Gastrocnemius medialis (tissue), 4 donors: ENCODE measurements around the gene PRPF4.

Experiments
- POLR2A ChIP-seq, 2 donors: fragments of 450-650 bp; IDR thresholded peaks; one replicate each; pipeline ENCODE4 v1.6.1; 2017; ENCODE audit warnings: antibody characterized with exemption in 2 of 2, mild to moderate bottlenecking in 2 of 2, moderate library complexity in 2 of 2
- TF ChIP-seq, protein P1 (sequence below), 5 experiments: fragments of 450-650 bp in 3 of 5; fragments of 200-600 bp in 2 of 5; sonication (generic) in 2 of 5; IDR thresholded peaks in 4 of 5; conservative IDR thresholded peaks in 1 of 5; 1 replicate in 4 of 5; 2 replicates in 1 of 5; pipeline ENCODE4 v1.5.1; 2016 to 2019; ENCODE audit warnings: antibody characterized with exemption in 5 of 5, mild to moderate bottlenecking in 3 of 5, moderate library complexity in 3 of 5

- TF ChIP-seq, protein P1, sequence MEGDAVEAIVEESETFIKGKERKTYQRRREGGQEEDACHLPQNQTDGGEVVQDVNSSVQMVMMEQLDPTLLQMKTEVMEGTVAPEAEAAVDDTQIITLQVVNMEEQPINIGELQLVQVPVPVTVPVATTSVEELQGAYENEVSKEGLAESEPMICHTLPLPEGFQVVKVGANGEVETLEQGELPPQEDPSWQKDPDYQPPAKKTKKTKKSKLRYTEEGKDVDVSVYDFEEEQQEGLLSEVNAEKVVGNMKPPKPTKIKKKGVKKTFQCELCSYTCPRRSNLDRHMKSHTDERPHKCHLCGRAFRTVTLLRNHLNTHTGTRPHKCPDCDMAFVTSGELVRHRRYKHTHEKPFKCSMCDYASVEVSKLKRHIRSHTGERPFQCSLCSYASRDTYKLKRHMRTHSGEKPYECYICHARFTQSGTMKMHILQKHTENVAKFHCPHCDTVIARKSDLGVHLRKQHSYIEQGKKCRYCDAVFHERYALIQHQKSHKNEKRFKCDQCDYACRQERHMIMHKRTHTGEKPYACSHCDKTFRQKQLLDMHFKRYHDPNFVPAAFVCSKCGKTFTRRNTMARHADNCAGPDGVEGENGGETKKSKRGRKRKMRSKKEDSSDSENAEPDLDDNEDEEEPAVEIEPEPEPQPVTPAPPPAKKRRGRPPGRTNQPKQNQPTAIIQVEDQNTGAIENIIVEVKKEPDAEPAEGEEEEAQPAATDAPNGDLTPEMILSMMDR (IDR thresholded peaks at IDR 0.05 in 4 of 5, conservative IDR thresholded peaks at IDR 0.05 in 1 of 5): no peak
- TF ChIP-seq POLR2A (IDR thresholded peaks at IDR 0.05): no peak
These were observed 48.0 kb upstream of the PRPF4 start for GRCh38 chr9:113227436-113227835.
